Measurements from ENCODE around the gene LRRC41.
"Not testable (repeated sequence)": the region's sequence is repeated elsewhere in the genome, so short reads cannot be mapped to it uniquely, and the experiment has no call there.

DNA sequence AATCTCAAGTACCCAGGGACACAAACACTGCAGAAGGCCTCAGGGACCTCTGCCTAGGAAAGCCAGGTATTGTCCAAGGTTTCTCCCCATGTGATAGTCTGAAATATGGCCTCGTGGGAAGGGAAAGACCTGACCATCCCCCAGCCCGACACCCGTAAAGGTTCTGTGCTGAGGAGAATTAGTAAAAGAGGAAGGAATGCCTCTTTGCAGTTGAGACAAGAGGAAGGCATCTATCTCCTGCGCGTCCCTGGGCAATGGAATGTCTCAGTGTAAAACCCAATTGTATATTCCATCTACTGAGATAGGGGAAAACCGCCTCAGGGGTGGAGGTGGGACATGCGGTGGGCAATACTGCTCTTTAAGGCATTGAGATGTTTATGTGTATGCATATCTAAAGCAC lies 26.4 kb upstream of the LRRC41 start:
- not testable (repeated sequence) for TF ChIP-seq CTCF (conservative IDR thresholded peaks at IDR 0.05); EZH2 (IDR thresholded peaks at IDR 0.05; ENCODE audit: low read depth)
